Adrenal gland (tissue), 5 donors: Measurements from ENCODE around the gene ARFGEF2.

Experiments used
- POLR2A ChIP-seq, 2 donors: fragments of 450-650 bp; IDR thresholded peaks; one replicate each; pipeline ENCODE4 v1.6.1; 2017; ENCODE audit warnings: antibody characterized with exemption in 2 of 2, mild to moderate bottlenecking in 2 of 2, moderate library complexity in 1 of 2
- TF ChIP-seq, protein P1 (sequence below), 6 experiments: fragments of 450-650 bp in 4 of 6; fragments of 200-600 bp in 2 of 6; sonication (generic) in 1 of 6; IDR thresholded peaks; 1 replicate in 5 of 6; 2 replicates in 1 of 6; pipeline versions ENCODE4 v1.5.1 to v1.8.0; 2016 to 2021; ENCODE audit warnings: antibody characterized with exemption in 6 of 6, mild to moderate bottlenecking in 2 of 6, moderate library complexity in 1 of 6
- donor health status: DM: no; HTN: no; CAD: no.

DNA sequence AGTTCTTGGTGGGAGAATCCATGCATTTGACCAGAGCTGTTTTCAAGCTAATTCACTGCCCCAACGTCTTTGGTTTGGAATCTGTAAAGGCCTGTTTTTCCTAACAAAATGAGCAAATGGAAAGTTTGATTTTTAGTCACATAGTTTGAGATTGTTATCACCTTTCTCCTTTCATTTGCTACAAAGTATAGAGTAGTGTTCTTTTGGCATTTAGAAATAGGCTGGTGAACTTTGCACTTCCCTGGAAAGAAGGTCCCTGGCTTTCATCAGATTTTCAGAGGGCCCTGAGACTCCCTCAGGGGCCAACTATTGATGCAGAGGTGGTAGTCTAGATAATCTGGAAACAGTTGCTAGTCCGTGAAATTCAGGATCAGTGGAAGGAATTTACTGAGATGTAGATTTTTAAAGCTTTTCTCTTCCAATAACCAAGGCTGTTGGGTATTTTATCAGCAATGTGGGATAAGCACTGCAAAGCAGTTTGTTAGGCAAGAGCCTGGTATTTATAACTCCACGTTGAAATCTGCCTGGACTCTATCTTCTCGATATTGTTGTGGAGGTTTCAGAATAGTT lies 1.7 kb downstream of the ARFGEF2 start:
- TF ChIP-seq, protein P1, sequence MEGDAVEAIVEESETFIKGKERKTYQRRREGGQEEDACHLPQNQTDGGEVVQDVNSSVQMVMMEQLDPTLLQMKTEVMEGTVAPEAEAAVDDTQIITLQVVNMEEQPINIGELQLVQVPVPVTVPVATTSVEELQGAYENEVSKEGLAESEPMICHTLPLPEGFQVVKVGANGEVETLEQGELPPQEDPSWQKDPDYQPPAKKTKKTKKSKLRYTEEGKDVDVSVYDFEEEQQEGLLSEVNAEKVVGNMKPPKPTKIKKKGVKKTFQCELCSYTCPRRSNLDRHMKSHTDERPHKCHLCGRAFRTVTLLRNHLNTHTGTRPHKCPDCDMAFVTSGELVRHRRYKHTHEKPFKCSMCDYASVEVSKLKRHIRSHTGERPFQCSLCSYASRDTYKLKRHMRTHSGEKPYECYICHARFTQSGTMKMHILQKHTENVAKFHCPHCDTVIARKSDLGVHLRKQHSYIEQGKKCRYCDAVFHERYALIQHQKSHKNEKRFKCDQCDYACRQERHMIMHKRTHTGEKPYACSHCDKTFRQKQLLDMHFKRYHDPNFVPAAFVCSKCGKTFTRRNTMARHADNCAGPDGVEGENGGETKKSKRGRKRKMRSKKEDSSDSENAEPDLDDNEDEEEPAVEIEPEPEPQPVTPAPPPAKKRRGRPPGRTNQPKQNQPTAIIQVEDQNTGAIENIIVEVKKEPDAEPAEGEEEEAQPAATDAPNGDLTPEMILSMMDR (IDR thresholded peaks at IDR 0.05), result no peak
- peak in 1 of 2 donors; percentile 41 for TF ChIP-seq POLR2A (IDR thresholded peaks at IDR 0.05)
